GM21737 (cell line): Measurements from ENCODE around the gene IBA57.

Experiments
- ATAC-seq: cut with Tn5 transposase; IDR thresholded peaks from one replicate; pipeline ENCODE4 v1.9.1; 2021; ENCODE audit warnings: mild to moderate bottlenecking, moderate library complexity; ENCODE audit not compliant: unreplicated experiment

The IBA57 gene

DNA sequence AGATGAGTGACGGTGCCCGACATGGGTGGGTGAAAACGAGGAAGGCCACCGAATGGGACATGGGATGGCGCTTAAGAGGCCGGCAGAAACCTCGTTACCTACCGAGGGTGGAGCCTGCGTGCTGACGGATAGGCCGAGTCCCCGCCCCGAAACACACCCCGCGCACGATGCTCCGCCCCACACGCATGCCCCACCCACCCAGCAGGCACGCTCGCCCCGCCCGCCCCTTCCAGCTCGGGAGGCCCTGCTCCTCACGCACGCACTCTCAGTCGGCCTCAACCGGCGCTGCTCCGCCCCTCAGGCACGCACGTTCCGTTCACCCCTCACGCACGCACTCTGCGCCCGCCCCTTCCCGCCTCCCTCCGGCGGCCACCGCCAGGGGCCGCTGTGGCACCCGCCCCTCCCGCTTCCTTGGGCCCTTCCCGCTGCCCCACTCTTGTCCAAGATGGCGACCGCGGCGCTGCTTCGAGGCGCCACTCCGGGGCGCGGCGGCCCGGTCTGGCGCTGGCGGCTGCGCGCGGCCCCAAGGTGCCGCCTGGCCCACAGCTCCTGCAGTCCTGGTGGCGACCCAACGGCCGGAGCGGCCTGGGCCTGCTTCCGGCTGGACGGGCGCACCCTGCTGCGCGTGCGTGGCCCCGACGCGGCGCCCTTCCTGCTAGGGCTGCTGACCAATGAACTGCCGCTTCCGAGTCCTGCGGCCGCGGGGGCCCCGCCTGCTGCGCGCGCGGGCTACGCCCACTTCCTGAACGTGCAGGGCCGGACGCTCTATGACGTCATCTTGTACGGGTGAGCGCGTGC, at the start of gene IBA57:
Gene IBA57, plus strand, starts transcription at position 433 of the 798 bp plus-strand sequence. Its CDS starts 13 bp downstream, at position 446.
- ATAC-seq = peak; percentile 80

DNA sequence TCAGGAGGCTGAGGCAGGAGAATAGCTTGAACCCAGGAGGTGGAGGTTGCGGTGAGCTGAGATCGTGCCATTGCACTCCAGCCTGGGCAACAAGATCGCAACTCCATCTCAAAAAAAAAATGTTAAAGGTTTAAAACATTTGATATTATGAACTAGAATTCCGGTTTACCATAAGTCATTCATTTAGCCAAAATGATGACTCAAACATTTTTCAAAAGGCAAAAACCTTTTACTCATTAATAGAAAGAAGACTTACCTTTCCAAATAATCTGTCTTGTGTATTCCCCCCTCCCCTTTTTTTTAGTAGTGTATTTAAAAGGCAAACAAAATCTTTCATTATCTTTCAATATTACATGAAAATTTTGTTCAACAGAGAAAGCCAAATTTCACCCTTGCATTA, 48.3 kb upstream of the IBA57 start:
- no peak for ATAC-seq

DNA sequence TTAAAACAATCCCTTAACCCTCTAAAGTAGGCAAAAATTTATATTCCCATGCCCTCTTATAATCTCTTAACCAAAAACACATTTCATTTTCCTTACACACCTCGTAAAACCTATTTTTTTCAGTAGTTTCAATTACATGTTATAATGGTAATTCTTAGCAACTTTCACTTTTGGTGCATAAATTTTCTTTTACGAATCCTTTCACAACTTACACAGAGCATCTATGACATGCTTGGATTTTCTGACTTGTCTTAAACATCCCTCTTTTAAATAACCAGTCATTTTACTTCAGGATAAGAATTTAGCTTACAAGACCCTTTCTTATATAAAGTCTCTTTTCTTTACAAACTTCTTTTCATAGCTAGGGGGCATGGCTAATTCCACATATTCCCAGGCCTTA, 47.6 kb upstream of the IBA57 start:
- ATAC-seq = no peak

DNA sequence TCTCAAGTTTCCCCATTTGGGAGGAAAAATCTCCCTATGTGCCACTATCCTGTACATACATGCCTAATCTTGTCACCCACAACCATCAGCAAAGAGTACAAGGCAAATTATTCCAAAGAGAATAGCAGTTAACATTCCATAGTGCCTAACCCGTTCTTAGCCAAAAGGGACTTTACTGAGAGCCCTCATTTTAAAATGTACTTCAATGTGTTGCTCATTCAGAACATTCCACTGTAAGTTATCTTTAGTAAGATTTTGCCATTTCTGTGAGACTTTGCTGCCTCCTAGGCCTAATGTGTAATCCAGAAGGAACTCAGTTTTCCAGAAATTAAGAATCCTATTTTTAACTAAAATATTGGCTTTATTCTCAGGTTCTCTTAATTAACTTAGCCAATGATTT, 45.3 kb upstream of the IBA57 start:
- no peak for ATAC-seq

DNA sequence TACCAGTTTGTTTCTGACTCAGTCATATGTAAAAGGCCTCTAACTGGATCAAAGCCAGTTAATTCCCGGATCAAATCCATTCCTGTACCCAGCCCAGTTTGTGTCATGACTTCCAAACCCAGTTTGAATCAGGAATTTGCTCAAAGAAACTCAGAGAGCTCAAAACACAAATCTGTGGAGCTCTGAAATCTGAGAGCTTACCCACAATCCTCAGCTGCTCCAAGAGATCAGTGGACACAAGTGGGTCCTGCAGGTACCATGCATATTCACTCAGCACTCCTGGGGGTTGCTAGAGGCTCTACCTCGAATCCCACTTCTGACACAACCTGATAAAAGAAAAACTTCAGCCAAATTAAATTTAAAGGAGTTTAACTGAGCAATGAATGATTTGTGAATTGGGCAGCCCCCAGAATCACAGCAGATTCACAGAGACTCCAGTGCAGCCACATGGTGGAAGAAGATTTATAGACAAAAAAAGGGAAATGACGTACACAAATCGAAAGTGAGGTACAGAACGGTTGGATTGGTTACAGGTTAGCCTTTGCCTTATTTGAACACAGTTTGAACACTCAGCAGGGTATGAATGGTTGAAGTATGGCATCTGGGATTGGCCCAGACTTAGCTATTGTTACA, 44.6 kb upstream of the IBA57 start:
- ATAC-seq = no peak

DNA sequence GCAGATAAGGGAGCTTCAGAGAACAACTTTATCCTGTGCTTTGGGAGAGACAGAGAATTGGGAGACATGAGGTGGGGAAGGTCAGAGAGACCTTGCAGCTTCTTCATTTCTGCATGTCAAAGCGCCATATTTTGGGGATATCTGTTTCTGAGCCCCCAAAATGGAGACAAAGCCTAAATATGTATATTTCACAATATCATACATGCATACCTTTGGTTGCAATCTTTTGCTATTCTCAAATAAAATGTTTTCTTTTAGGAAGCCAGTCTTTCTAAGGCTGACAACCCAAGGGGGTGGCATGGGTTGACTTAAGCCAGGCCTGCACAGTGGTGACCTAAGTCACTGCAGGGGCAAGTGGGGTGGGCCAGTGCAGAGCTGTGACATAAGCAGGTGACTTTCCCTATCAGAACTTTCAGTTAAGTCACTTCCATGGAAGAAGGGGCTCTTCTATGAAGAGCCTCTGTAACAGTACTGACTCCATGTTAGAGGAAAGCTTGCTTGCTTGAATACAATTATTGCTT, 42.6 kb upstream of the IBA57 start:
- no peak for ATAC-seq

DNA sequence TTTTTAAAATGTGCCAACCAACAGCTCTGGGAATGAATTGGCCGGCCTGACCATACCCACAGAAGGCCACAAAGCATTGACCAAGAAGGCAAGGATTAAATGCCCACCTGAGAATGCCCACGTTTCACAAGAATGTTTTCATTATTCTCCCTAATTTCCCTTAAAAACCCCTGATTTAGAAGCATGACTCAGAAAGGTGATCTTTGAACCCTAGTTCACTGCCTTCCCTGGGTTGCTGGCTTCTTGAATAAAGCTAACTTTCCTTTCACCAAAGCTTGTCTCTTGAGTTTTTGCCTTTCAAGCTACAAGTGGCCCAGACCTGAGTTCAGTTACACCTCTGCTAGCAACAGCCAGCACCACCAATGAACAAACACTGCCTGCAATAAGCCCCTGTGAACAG, 42.1 kb upstream of the IBA57 start:
- ATAC-seq = no peak

DNA sequence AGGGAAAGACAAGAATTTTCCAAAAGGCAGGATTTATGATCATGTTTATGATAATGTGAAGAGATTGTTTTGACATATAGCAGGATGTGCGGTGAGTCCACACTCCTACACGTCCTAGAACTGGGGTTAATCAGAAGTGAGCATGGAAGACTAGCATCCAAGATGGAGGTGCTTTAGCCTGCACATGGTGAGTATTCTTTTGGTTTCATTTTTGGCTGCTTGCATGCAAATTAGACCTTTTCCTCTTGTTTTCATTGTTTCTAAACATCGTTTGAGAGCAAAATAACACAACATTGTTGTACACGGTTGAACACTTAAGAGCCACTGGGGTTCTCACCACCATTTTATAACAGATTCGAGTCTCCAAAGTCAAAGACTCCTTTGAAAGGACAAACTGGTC, 40.4 kb upstream of the IBA57 start:
- ATAC-seq = no peak

DNA sequence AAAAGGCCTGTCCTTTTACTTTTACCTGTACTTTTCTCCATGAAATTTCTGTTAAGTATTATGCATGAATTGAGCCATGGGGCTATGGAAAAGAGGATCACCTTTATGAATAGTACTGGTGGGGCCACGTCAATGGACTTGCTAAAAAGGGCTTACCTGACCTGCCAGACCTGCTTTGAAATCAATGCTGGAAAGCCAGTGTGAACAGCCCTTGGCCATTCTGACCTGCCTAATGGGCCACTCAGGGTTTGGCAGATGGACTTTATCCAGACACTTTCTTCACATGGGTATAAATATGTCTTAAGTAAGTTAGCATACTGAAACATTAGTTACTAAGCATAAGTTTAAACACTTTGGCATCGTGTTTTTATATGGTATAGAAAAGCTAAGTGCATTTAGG, 33.8 kb upstream of the IBA57 start:
- no peak for ATAC-seq

DNA sequence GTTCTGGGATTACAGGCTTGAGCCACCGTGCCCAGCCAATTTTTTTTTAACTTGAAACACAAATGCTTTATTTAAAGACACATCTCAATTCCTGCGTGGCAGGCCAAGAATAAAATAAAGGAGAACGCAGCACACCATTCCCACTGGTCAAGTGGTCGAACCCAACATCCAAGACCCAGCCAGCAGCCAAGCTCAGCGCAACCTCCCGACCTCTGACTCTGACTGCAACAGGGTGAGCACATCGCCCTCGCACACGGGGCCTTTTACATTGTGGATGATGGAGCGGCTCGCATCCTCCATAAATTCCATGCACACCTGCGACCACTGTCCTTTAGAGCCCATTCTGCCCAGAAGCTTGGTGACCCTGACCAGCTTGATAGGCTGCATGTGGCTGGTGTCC, 31.0 kb upstream of the IBA57 start:
- no peak for ATAC-seq

DNA sequence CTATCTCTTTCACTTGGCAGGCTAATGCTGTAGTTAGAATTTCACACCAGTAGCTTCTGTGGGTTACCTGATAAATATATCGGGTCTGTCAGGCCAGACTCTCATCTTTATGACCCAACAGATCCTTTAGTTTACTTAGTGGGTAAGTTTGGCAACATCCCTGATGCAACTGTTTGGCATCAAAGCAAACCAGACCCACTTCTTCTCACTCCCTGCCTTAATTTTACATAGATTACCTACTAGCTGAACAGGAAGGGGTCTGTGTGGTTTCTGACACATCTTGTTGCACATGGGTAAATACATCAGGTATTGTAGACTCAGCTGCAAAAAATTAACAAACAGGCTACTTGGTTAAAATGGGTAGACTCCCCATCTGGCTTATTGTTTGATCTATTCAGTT, 28.7 kb upstream of the IBA57 start:
- ATAC-seq = no peak

DNA sequence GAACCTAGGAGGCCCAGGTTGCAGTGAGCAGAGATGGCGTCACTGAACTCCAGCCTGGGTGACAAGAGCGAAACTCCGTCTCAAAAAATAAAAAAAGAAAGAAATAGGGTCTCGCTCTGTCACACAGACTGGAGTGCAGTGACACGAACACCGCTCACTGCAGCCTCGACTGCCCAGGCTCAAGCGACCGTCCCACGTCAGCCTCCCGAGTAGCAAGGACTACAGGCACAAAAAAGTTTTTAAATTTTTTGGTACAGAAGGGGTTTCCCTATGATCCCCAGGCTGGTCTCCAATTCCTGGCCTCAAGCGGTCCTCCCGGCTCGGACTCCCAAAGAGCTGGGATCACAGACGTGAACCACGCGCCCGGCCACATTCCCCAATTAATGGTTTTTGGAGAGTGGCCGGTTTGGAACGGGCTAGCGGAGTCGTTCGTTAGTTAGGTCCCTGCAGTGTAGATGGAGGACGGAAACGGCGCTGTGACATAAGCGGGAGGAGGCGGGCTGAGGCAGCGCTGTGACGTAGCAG, 26.1 kb upstream of the IBA57 start:
- no peak for ATAC-seq

DNA sequence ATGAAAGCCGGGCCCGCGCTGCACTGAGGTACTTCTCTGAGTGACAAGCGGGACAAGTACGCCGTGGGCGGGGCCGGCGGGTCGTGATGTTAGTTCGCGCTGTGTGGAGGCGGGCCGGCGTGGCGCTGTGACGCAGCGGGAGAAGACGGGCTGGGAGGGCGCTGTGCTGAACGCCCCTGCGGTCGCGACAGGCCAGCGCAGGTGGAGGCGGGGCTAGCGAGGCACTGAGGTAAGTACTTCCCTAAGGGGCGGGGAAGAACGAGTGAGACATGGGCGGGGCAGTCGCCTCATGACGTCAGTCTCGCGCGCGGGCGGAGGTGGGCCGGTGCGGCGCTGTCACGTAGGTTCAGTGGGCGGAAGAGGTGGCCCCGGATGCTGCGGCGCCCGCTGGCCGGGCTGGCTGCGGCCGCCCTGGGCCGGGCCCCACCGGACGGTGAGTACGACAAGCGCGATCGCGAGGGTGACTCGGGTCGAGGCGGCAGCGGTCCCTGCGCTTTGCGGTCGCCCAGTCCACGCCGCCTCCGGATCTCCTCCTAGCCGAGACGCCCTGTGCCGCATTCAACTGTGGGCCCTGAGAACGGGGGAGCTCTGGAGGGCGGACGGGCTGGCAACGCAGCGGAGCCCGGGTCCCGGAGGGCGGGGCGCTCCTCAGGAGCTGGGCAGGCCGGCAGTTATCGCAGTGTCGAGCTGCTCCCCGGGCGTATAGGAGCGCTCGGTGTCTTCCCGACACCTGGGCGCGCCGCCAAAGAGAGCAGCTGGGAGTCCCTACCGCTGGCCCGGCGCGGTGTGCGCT, 25.5 kb upstream of the IBA57 start, which contains the start of gene GUK1:
Gene GUK1, plus strand, starts transcription at position 349 of the 793 bp plus-strand sequence. Its CDS starts 24 bp downstream, at position 373.
- ATAC-seq = peak; percentile 87

DNA sequence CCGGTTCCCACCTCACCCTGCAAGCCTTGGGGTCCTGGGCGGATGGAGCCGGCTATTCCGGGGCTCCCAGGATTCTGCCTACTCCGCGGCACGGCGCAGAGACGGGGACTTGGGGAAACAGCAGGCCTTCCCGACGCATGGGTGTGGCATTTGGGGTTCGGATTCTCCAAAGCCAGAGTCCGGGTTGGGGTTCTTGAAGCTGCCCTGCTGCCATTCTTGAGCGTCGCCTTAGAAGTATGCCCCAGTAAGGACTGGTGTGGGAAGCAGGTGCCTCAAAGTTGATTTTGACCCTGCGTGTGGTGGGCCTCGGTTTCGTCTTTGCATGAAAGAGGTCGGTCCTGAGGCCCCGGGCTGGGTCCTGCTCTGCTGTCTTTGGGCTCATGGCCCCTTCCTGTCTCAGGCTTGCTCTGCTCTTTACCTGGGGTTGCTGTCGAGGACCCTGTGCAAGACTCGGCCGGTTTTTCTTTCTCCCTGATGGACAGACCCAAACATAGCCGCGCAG, 24.8 kb upstream of the IBA57 start:
- no peak for ATAC-seq

DNA sequence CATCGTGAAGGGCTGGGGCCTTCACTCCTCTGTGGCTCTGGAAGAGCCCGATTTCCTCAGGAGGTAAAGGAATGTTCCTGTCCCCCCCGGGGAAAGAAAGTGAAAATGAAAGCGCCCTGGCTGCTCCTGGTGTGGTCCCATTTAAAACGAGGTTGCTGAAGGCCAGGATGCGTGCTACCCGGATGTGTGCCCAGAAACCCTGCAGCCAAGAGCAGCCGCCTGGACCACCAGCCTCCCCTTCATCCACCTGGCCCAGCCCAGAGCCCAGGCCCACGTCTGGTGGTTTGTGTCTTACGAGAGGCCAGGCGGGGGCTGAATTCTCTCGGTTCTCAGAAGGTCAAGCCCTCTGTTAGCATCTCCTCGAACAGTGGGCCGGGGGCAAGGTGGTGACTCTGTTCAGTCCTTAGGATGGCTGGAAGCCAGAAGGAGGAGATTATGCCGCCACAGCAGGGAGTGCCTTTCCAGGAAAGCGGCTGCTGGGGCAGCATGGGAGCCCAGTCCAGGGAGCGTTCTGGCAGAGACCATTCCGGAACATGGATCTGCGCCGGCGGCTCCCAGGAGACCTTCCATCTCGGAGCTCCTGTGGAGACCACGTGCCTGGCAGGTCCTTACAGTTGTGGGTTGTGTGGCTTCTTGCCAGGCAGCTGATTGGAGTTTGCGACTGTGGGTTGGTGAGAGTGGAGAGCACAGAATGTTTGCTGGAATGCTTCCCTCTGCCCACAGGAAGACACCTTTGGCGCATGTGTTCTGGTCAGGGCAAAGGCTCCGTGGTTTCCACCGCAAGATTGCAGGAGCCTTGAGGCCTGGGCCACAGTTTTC, 24.2 kb upstream of the IBA57 start:
- no peak for ATAC-seq

DNA sequence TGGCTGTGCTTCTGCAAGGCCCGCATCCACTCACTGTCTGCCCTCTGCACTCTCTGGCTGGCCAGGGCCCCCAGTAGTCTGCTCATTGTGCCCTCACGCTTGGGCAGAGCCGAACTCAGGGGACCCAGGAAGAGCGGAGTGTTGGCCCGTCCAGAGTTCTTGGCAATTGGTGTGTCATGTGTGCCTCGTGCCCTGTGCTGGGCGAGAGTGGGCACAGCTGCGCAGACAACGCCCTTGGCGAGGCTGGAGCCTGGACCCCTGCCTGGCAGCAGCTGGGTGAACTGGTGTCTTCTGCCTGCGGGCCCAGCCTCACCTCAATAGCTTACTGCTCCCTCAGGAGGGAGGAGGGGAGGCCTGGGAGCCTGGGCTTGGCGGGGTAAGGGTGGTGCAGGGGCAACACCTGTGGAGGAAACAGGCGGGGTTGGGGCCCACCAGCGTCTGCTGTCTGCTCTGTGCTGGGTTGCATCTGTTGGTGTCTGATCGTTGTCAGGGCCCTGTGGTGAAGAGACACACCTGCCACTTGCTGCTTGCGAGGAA, 23.4 kb upstream of the IBA57 start:
- ATAC-seq = no peak

DNA sequence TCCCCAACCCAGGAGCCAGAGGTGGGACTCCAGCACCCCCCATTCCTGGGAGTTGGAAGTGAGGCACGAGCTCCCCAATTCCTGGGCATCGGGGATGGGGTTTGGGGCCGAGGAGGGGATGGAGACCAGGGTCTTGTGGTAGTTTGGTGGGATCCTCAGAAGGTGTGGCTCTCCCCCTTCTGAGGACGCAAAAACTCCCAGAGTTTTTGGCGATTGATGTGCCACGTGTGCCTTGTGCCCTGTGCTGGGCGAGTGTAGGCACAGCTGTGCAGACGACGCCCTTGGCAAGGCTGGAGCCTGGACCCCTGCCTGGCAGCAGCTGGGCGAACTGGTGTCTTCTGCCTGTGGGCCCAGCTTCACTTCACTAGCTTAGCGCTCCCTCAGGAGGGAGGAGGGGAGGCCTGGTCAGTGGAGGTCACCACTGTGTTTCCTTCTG, 22.9 kb upstream of the IBA57 start:
- ATAC-seq = no peak

DNA sequence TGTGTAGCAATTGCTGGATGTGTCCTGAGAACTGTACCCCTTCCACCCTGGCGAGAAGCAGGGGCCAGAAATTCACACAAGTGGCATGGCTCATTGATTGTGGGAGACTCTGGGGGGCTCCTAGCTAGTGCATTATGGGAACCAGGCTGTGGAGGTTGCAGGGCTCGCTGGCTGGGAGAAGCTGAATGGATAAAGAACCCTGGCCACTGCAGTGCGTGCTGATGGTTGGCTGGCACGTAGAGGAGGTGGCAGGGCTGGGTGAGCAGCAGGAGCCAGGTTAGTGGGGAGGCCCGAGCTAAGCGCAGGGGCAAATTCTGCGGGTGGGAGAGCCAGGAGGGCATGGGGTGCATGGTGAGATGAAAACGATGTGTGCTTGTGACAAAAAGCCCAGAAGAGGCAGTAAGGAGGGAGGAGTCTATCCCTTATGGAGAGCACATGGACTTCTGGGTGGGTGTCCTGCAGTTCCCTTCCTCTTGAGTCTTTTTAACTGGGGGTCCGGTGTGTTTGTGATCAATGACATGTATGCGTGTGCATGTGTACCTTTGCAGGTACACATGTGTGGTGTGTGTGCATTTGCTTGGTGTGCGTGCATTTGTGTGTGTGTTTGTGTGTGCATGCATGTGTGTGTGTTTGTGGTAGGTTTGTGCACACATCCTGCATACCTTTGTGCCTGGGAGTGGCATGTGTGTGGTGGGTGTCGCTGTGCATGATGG, 22.0 kb upstream of the IBA57 start:
- ATAC-seq = no peak
